ENCODE measurements around the gene ZNF2.

Gene ZNF2

GRCh38 chr2:95207111-95207961 is 41.7 kb downstream of the ZNF2 start, which contains the start of gene ZNF892:
ZNF892 (plus strand) TSS chr2:95207521; CDS start chr2:95207816, 295 bp downstream.
- DNase-seq = peak; percentile 72 to 80

DNA sequence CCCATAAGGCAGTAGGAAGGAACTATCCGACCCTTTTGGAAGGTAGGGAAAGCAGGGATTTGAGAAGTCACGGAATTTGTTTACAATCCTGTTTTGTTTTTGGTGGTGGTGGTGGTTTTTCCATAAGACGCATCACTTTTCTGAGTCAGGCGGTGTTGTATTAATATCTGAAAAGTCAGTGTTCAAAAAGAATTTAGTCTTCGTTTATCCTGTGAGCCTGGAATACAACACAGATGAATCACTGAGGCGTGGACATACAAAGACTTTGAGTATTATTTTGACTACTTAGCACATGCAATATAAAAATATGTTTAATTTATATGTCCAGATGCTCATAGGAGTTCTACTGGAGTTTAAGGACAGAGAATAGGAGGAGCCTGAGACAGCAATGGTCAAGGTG is 42.5 kb downstream of the ZNF2 start:
- DNase-seq = no peak

DNA sequence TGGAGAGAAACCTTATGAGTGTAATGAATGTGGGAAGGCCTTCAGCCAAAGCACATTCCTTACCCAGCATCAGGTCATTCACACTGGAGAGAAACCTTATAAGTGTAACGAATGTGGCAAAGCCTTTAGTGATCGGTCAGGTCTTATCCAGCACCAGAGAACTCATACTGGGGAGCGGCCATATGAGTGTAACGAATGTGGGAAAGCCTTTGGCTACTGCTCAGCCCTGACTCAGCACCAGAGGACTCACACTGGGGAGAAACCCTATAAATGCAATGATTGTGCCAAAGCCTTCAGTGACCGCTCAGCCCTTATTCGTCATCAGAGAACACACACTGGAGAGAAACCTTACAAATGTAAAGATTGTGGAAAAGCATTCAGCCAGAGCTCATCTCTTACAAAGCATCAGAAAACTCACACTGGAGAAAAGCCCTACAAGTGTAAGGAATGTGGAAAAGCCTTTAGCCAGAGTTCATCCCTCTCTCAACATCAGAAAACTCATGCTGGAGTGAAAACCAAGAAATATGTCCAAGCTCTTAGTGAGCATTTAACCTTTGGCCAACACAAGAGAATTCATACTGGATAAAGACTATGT is 49.5 kb downstream of the ZNF2 start:
- no peak for DNase-seq

- DNase-seq = no peak
Measured at GRCh38 chr2:95220449-95220848, 54.8 kb downstream of the ZNF2 start.

DNA sequence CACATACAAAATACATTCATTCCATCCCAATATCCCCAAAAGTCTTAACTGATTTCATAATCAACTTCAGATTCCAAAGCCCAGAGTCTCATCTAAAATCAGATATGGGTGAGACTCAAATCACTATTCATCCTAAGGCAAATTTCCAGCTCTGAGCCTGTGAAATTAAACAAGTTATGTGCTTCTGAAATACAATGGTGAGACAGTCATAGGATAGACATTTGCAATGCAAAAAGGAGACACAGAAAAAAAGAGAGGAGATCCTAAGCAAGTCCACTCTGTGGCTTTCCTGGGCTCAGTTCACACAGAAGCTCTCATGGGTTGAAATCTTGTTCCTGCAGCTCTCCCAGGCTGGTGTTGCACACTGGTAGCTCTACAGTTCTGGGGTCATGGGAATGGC is 60.0 kb downstream of the ZNF2 start:
- no peak for DNase-seq

DNA sequence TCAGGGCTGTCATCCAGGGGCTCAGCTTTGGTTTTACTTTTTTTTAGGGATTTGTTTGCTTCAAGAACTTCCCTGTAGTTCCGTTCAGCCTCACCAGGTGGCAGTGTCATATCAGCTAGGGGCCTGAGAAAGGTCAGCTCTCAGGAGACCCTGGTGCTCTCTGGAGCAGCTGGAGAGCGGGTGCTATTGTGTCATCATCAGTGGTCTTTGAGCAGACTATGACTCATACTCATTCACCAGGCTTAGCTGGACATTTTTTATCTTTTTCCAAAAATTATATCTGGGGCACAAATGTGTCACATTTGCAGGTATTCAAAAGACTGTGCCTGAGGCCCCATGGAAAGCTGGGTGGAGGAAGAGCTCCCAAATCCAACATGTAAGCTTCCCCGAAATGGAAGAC is 66.1 kb downstream of the ZNF2 start:
- DNase-seq = peak; percentile 42 to 90

DNA sequence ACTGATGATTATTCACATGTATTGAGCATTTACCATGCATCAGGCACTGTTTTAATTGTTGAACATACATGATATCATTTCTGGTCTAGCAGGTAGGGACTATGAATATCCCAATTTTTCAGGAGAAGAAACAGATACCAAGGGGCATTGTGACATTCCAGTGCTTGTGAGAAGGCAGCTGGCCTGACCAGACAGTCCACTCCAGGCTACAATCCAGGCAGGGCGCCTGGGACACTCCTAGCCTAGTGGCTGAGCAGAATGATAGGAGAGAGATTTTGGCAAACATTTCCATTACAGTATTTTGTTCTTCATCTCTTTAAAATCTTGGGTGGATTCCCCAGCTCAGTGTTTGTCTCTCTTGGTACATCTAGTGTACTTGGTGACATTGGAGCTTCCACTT is 66.6 kb downstream of the ZNF2 start:
- DNase-seq = no peak

Measured in inflammatory macrophage treated with lipopolysaccharide for 1 hour (primary cell).